Adrenal gland (tissue), 12 donors: ENCODE results near the gene PACRG. TPM values are rescaled to one million over a fixed set of nuclear protein-coding genes. Genes with fewer than 3 reads are reported as not detected.

Experiments
- DNase-seq, 7 donors: peaks; one replicate each; pipeline ENCODE4 v3.0.0-alpha.2; 2019 to 2020
- H3K27ac ChIP-seq, 5 donors: fragments of 200-600 bp; sonication (generic) in 4 of 5; 1 replicate in 3 of 5; 2 replicates in 2 of 5; pipeline versions ENCODE4 v1.5.1 to v1.8.0; 2016 to 2020; ENCODE audit warnings: mild to moderate bottlenecking in 1 of 5
- H3K27me3 ChIP-seq: fragments of 200-600 bp; 2 replicates; pipeline ENCODE4 v1.8.0; 2021
- H3K36me3 ChIP-seq, 2 donors: fragments of 200-600 bp; replicated peaks in 1 of 2; 1 replicate in 1 of 2; 2 replicates in 1 of 2; pipeline versions ENCODE4 v1.5.1 to v1.8.0; 2018 to 2022
- H3K4me1 ChIP-seq, 2 donors: fragments of 200-600 bp; replicated peaks in 1 of 2; 1 replicate in 1 of 2; 2 replicates in 1 of 2; pipeline versions ENCODE4 v1.5.1 to v1.8.0; 2018 to 2021
- H3K4me3 ChIP-seq, 4 donors: fragments of 200-600 bp; sonication (generic) in 3 of 4; one replicate each; pipeline ENCODE4 v1.5.1; 2016 to 2018
- H3K9me3 ChIP-seq, 3 donors: fragments of 200-600 bp; sonication (generic) in 1 of 3; replicated peaks in 1 of 3; 1 replicate in 2 of 3; 2 replicates in 1 of 3; pipeline versions ENCODE4 v1.5.1 to v1.8.0; 2016 to 2021
- CTCF ChIP-seq, 6 experiments: fragments of 450-650 bp in 4 of 6; fragments of 200-600 bp in 2 of 6; sonication (generic) in 1 of 6; IDR thresholded peaks; 1 replicate in 5 of 6; 2 replicates in 1 of 6; pipeline versions ENCODE4 v1.5.1 to v1.8.0; 2016 to 2021; ENCODE audit warnings: antibody characterized with exemption in 6 of 6, mild to moderate bottlenecking in 2 of 6, moderate library complexity in 1 of 6
- POLR2A ChIP-seq, 2 donors: fragments of 450-650 bp; IDR thresholded peaks; one replicate each; pipeline ENCODE4 v1.6.1; 2017; ENCODE audit warnings: antibody characterized with exemption in 2 of 2, mild to moderate bottlenecking in 2 of 2, moderate library complexity in 1 of 2
- WGBS, 4 donors: extraction: QIAGEN DNeasy Blood & Tissue Kit in 2 of 4; methylation state at CpG; one replicate each; pipeline versions ENCODE4 v1.1.5 to v1.1.7; 2013 to 2017; 5-methylcytosine and 5-hydroxymethylcytosine counted together
- intact Hi-C, 2 donors: fragments of 100-400 bp; cut with DNase I; formaldehyde crosslinking; loops; one replicate each; pipeline versions ENCODE4 v1.14.1 to v1.15.0; 2022 to 2023
- polyA plus RNA-seq, 3 donors: library from polyadenylated mRNA; stranded (reverse); fragments of 200-250 nt in 2 of 3; fragments of 350-450 nt in 1 of 3; fragmentation: Illumina TruSeq in 1 of 3; extraction: RNeasy Lipid Tissue Mini Kit (QIAGEN cat#74804) in 1 of 3; gene quantifications; one replicate each; pipeline ENCODE4 v1.2.3, GENCODE V29; 2013 to 2014
- total RNA-seq, 9 donors: library from RNA; depleted of rRNA in 4 of 9; stranded (reverse); fragments of >200 nt in 4 of 9; fragments of 120-200 nt in 1 of 9; fragmentation: NEBNext Ultra II Directional in 1 of 9; extraction: Animal tissue kit (Norgen Biotek cat#: 25700) in 1 of 9; gene quantifications; one replicate each; pipeline versions ENCODE4 v1.1.0 to v1.2.4, GENCODE V29; 2013 to 2023
- donor health status: healthy with polysubstance abuse.
- donor health status: Bipolar disorder and iron deficiency.
- donor health status: DM: yes; HTN: yes; CAD: no.
- donor health status: DM: no; HTN: no; CAD: no.
- donor health status: DM: no; HTN: no; CAD: no.
- donor health status: DM: yes; HTN: yes; CAD: no.

Gene PACRG
- total and polyA plus RNA-seq, 12 donors: 0.18 to 6.1 (median 1.4) TPM

GRCh38 chr6:163132050-163132750, 404.4 kb downstream of the PACRG start:
- intact Hi-C loops: no loop called here
- 76 to 89% (median 77%) methylated on average over 2 of the region's 2 CpGs for WGBS, 4 donors
- TF ChIP-seq POLR2A (IDR thresholded peaks at IDR 0.05): no peak

GRCh38 chr6:163133017-163133416, 405.2 kb downstream of the PACRG start:
- Histone ChIP-seq H3K36me3 (no peaks in the 10 kb centered on the region), H3K27ac (no peak overlapping the region), H3K4me3 (no peak overlapping the region), H3K27me3 (peaks cover 5% of the 10 kb centered on the region), H3K9me3 (no peaks in the 10 kb centered on the region), H3K4me1 (no peaks in the 10 kb centered on the region)
- WGBS, 4 donors: 87 to 100% (median 100%) methylated on average over 1 of the region's 1 CpG
- no peak for DNase-seq
- TF ChIP-seq POLR2A (IDR thresholded peaks at IDR 0.05) (no peak), CTCF (IDR thresholded peaks at IDR 0.05) (no peak)
- intact Hi-C loops: no loop called here

More at GRCh38 chr6:163132050-163132750, 404.4 kb downstream of the PACRG start:
- Histone ChIP-seq H3K4me3 (no peak overlapping the region), H3K27me3 (peaks cover 5% of the 10 kb centered on the region), H3K4me1 (no peaks in the 10 kb centered on the region), H3K27ac (no peak overlapping the region), H3K36me3 (no peaks in the 10 kb centered on the region), H3K9me3 (no peaks in the 10 kb centered on the region)
- no peak for DNase-seq

DNA sequence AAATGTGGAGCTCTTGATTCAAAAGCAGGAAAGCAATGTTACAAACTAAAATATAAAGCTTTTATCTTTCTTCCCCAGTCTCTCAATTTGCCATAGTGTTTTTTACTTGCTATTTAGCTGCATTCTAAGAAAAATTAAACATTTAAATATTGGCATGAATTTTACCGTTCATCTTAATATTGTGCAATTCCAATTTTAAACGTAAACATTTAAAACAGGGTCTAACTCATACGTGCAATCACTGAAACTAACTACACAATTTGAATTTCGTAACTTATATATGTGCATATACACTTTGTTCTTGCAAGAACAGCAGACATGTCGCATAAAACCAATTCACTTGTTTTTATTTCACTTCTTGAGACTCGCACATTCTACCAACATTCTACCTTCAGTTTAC, 405.9 kb downstream of the PACRG start:
- H3K27me3 ChIP-seq: peaks cover 5% of the 10 kb centered on the region
- 73 to 90% (median 84%) methylated on average over 6 of the region's 6 CpGs for WGBS, 4 donors
- H3K36me3 ChIP-seq: no peaks in the 10 kb centered on the region
- no peak for DNase-seq
- H3K9me3 ChIP-seq: no peaks in the 10 kb centered on the region
- no peak overlapping the region for H3K4me3 ChIP-seq
- intact Hi-C loops: no loop called here
- H3K27ac ChIP-seq: no peak overlapping the region
- TF ChIP-seq CTCF (IDR thresholded peaks at IDR 0.05) (no peak), POLR2A (IDR thresholded peaks at IDR 0.05) (no peak)
- H3K4me1 ChIP-seq: no peaks in the 10 kb centered on the region

DNA sequence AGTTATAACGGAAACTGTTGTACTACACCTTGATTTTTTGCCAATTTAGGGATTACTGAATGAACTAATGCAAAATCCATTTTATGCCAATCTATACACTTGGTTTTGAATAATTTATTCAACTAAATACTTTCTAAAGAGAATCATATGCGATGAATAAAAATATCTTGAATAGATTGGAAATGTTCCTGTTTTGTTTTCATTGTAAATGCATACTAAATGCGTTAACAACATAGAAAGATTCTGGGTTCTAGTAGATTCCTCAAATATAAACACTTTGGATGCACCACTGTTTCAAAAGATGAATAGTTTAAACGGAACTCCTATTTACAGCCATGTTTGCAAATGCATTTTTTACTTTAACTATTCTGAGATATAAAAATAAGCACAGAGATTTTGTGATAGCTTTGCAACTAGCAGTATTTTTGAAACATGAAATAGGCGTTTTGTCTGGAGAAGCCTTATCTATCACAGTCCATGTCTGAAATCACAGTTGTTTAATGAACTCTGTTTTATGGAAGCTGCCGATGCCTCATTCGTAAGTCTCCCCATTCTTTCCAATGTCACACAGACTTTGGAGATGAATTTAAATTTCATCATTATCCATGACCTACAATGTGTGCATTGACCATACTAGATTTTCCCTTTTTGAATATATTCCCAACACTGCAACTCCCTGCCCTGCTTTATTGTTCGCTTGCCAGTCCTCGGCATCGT, 409.1 kb downstream of the PACRG start:
- H3K9me3 ChIP-seq: no peaks in the 10 kb centered on the region
- H3K4me3 ChIP-seq: no peak overlapping the region
- no peaks in the 10 kb centered on the region for H3K36me3 ChIP-seq
- H3K4me1 ChIP-seq: no peaks in the 10 kb centered on the region
- TF ChIP-seq POLR2A (IDR thresholded peaks at IDR 0.05): no peak
- TF ChIP-seq CTCF (IDR thresholded peaks at IDR 0.05): no peak
- no peak overlapping the region for H3K27ac ChIP-seq
- DNase-seq: no peak
- 85 to 86% (median 85%) methylated on average over 10 of the region's 10 CpGs for WGBS, 4 donors
- intact Hi-C loops: no loop called here
- peaks cover 5% of the 10 kb centered on the region for H3K27me3 ChIP-seq
